H1 (cell line): ENCODE data around the gene CNBP. TPM values are rescaled to one million over a fixed set of nuclear protein-coding genes. Genes with fewer than 3 reads are reported as not detected.
"Not testable (repeated sequence)": the region's sequence is repeated elsewhere in the genome, so short reads cannot be mapped to it uniquely, and the experiment has no call there.

Experiments used
- CTCF ChIA-PET: fragments of 300-600 bp; sonication (Branson Sonifier 250); formaldehyde crosslinking; loops from one replicate; lab custom pipeline; 2021; ENCODE audit not compliant: partially characterized antibody; lab: Charles Lee
- POLR2A ChIA-PET: fragments of 300-600 bp; sonication (Branson Sonifier 250); formaldehyde crosslinking; loops from one replicate; lab custom pipeline; 2021; ENCODE audit warnings: inconsistent platforms; ENCODE audit not compliant: partially characterized antibody; lab: Charles Lee
- DNase-seq, 2 experiments: peaks; one replicate each; pipeline versions ENCODE4 v3.0.0 to v3.0.0-alpha.2; 2010 to 2022; ENCODE audit warnings: low spot score in 2 of 2, low read depth in 1 of 2, mixed read lengths in 1 of 2
- FAIRE-seq: peaks from 2 replicates; lab custom pipeline; 2011; peaks lifted over from hg19 to GRCh38; lab: Jason Lieb, UNC
- H2AFZ ChIP-seq: 2 replicates; pipeline ENCODE4 v1.8.1; 2012; ENCODE audit warnings: low read length, inconsistent platforms
- H2AK5ac ChIP-seq: 2 replicates; pipeline ENCODE4 v1.6.1; 2013; ENCODE audit warnings: low read depth, low read length
- H2BK120ac ChIP-seq: replicated peaks from 2 replicates; pipeline ENCODE3; 2013; ENCODE audit warnings: low read depth, low read length, inconsistent platforms
- H2BK12ac ChIP-seq: 2 replicates; pipeline ENCODE4 v1.6.1; 2013; ENCODE audit warnings: low read depth, low read length
- H2BK15ac ChIP-seq: 2 replicates; pipeline ENCODE4 v1.6.1; 2013; ENCODE audit warnings: low read length
- H2BK20ac ChIP-seq: 2 replicates; pipeline ENCODE4 v1.6.1; 2013; ENCODE audit warnings: low read length
- H2BK5ac ChIP-seq: 2 replicates; pipeline ENCODE4 v1.6.1; 2013; ENCODE audit warnings: low read depth, low read length
- H3K14ac ChIP-seq: 2 replicates; pipeline ENCODE4 v1.6.1; 2013; ENCODE audit warnings: inconsistent platforms; ENCODE audit not compliant: insufficient read length
- H3K18ac ChIP-seq: 2 replicates; pipeline ENCODE4 v1.6.1; 2013; ENCODE audit warnings: low read length; ENCODE audit errors: extremely low read depth
- H3K23ac ChIP-seq: 2 replicates; pipeline ENCODE4 v1.6.1; 2013; ENCODE audit warnings: inconsistent platforms; ENCODE audit not compliant: insufficient read length
- H3K23me2 ChIP-seq: 2 replicates; pipeline ENCODE4 v1.6.1; 2013; ENCODE audit warnings: low read depth, low read length
- H3K27ac ChIP-seq: 2 replicates; pipeline ENCODE4 v1.6.1; 2011; ENCODE audit warnings: low read depth, low read length, inconsistent platforms
- H3K27me3 ChIP-seq, 4 experiments: replicated peaks in 1 of 4; 1 replicate in 1 of 4; 2 replicates in 3 of 4; pipeline versions ENCODE4 v1.6.1 to v1.8.1; 2011 to 2013; ENCODE audit warnings: low read length in 3 of 4, mild to moderate bottlenecking in 3 of 4, inconsistent platforms in 2 of 4, mixed read lengths in 2 of 4, moderate library complexity in 1 of 4; ENCODE audit not compliant: control insufficient read depth in 3 of 4, insufficient read depth in 3 of 4; ENCODE audit errors: extremely low read depth in 1 of 4
- H3K36me3 ChIP-seq, 4 experiments: 2 replicates each; pipeline versions ENCODE4 v1.6.1 to v1.8.1; 2011 to 2013; ENCODE audit warnings: mild to moderate bottlenecking in 4 of 4, low read length in 3 of 4, moderate library complexity in 2 of 4, control low read depth in 1 of 4, inconsistent platforms in 1 of 4; ENCODE audit not compliant: insufficient read depth in 4 of 4, control insufficient read depth in 2 of 4
- H3K4ac ChIP-seq: replicated peaks from 2 replicates; pipeline ENCODE3; 2013; ENCODE audit warnings: low read length, low read depth, mixed read lengths, inconsistent platforms; ENCODE audit not compliant: insufficient read length
- H3K4me1 ChIP-seq, 4 experiments: replicated peaks in 1 of 4; 1 replicate in 1 of 4; 2 replicates in 3 of 4; pipeline versions ENCODE4 v1.6.1 to v1.8.1; 2011 to 2013; ENCODE audit warnings: low read length in 3 of 4, inconsistent platforms in 2 of 4, mixed read lengths in 1 of 4; ENCODE audit not compliant: insufficient read depth in 4 of 4, control insufficient read depth in 3 of 4
- H3K4me2 ChIP-seq, 2 experiments: 2 replicates each; pipeline versions ENCODE4 v1.6.1 to v1.8.1; 2011 to 2013; ENCODE audit warnings: low read depth in 2 of 2, low read length in 2 of 2, control low read depth in 1 of 2, inconsistent platforms in 1 of 2, mild to moderate bottlenecking in 1 of 2; ENCODE audit not compliant: insufficient read depth in 1 of 2
- H3K4me3 ChIP-seq, 4 experiments: fragments of 200-600, 300-600 bp in 1 of 4; sonication (generic), shearing (Covaris generic), sonication (Bioruptor Twin) in 1 of 4; 2 replicates each; pipeline versions ENCODE4 v1.5.1 to v1.8.1; 2011 to 2016; ENCODE audit warnings: low read length in 4 of 4, low read depth in 3 of 4, control low read depth in 2 of 4, inconsistent platforms in 2 of 4, mild to moderate bottlenecking in 2 of 4, mixed read lengths in 1 of 4, moderate library complexity in 1 of 4; ENCODE audit not compliant: insufficient read depth in 2 of 4; ENCODE audit errors: extremely low read depth in 1 of 4
- H3K56ac ChIP-seq: replicated peaks from 2 replicates; pipeline ENCODE3; 2013; ENCODE audit warnings: low read depth, mild to moderate bottlenecking, mixed read lengths, low read length, inconsistent platforms; ENCODE audit not compliant: insufficient read length
- H3K79me1 ChIP-seq: 2 replicates; pipeline ENCODE4 v1.6.1; 2013; ENCODE audit warnings: low read depth, low read length, control low read depth
- H3K79me2 ChIP-seq, 2 experiments: 2 replicates each; pipeline versions ENCODE4 v1.6.1 to v1.8.1; 2012 to 2013; ENCODE audit warnings: low read length in 2 of 2, mild to moderate bottlenecking in 2 of 2, inconsistent platforms in 1 of 2; ENCODE audit not compliant: insufficient read depth in 2 of 2, control insufficient read depth in 1 of 2
- H3K9ac ChIP-seq, 4 experiments: replicated peaks in 1 of 4; 1 replicate in 1 of 4; 2 replicates in 3 of 4; pipeline versions ENCODE4 v1.6.1 to v1.8.1; 2011 to 2013; ENCODE audit warnings: low read depth in 3 of 4, low read length in 3 of 4, control low read depth in 2 of 4, mild to moderate bottlenecking in 2 of 4, moderate library complexity in 2 of 4, inconsistent platforms in 1 of 4; ENCODE audit errors: extremely low read depth in 1 of 4
- H3K9me3 ChIP-seq, 2 experiments: 2 replicates each; pipeline versions ENCODE4 v1.6.1 to v1.8.1; 2012 to 2013; ENCODE audit warnings: mild to moderate bottlenecking in 2 of 2, moderate library complexity in 2 of 2, control low read depth in 1 of 2, inconsistent platforms in 1 of 2, low read depth in 1 of 2, low read length in 1 of 2, mixed read lengths in 1 of 2; ENCODE audit not compliant: insufficient read depth in 2 of 2
- H4K20me1 ChIP-seq, 2 experiments: replicated peaks in 1 of 2; 2 replicates each; pipeline versions ENCODE3 to v1.8.1; 2011 to 2013; ENCODE audit warnings: inconsistent platforms in 2 of 2, low read length in 2 of 2, mild to moderate bottlenecking in 1 of 2; ENCODE audit not compliant: insufficient read depth in 2 of 2, control insufficient read depth in 1 of 2
- H4K5ac ChIP-seq: 2 replicates; pipeline ENCODE4 v1.6.1; 2013; ENCODE audit warnings: low read length, low read depth, mixed read lengths, inconsistent platforms; ENCODE audit not compliant: insufficient read length
- H4K8ac ChIP-seq: 2 replicates; pipeline ENCODE4 v1.8.0; 2013; ENCODE audit warnings: mild to moderate bottlenecking, moderate library complexity, low read length, inconsistent platforms; ENCODE audit not compliant: insufficient read depth; ENCODE audit errors: extremely low read depth
- H4K91ac ChIP-seq: replicated peaks from 2 replicates; pipeline ENCODE3; 2013; ENCODE audit warnings: low read length, mixed read lengths, inconsistent platforms; ENCODE audit not compliant: insufficient read length
- WGBS, 2 experiments: shearing (Covaris generic) in 1 of 2; methylation state at CpG; one replicate each; pipeline versions ENCODE4 v1.1.6 to v1.1.7; 2013 to 2015; ENCODE audit warnings: low lambda C conversion rate in 2 of 2, mixed read lengths in 2 of 2, inconsistent platforms in 1 of 2, low coverage in 1 of 2, missing lambda C conversion rate in 1 of 2; ENCODE audit not compliant: insufficient replicate concordance in 2 of 2, insufficient coverage in 1 of 2, insufficient read length in 1 of 2; ENCODE audit errors: extremely low coverage in 1 of 2, missing lambda C conversion rate in 1 of 2; 5-methylcytosine and 5-hydroxymethylcytosine counted together
- polyA plus RNA-seq, 7 experiments: library from polyadenylated mRNA; depleted of rRNA in 3 of 7; stranded (reverse) in 5 of 7; unstranded in 2 of 7; fragments of >200 nt in 5 of 7; fragments of 200-250 nt in 2 of 7; gene quantifications; 1 replicate in 5 of 7; 2 replicates in 1 of 7; 4 replicates in 1 of 7; pipeline versions ENCODE4 v1.2.1 to v1.2.3, GENCODE V29; 2011 to 2013; ENCODE audit warnings: missing spikeins in 2 of 7, mixed read lengths in 2 of 7
- total RNA-seq: library from RNA; stranded (reverse); fragmentation: NEBNext Ultra II Directional; extraction: Animal tissue kit (Norgen Biotek cat#: 25700); gene quantifications from 2 replicates; pipeline ENCODE4 v1.2.1, GENCODE V29; 2021

Gene CNBP
- total and polyA plus RNA-seq, 2 of the 8 experiments (the other 6 are each of a cell fraction or from before 2014, with no cell fraction given) = 315 to 371 TPM

DNA sequence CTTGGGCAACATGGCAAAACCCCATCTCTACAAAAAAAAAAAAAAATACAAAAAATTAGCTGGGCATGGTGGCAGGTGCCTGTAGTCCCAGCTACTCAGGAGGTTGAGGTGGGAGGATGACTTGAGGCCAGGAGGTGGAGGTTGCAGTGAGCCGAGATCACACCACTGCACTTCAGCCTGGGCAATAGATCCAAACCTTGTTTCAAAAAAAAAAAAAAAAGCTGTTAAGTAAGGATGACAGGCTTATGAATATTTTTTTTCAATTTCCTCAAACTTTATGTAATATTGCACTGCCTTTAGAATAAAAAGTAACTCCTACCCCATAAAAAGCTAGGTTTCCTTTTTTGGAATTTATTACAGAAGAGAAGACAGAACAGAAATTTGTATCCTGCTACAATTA is 40.7 kb upstream of the CNBP start:
- not testable (repeated sequence) for H2AK5ac ChIP-seq, H3K4me2 ChIP-seq, H3K14ac ChIP-seq, H3K18ac ChIP-seq, H4K20me1 ChIP-seq, H3K23ac ChIP-seq, H3K9ac ChIP-seq, H3K9me3 ChIP-seq, H2BK5ac ChIP-seq, H3K27ac ChIP-seq, H2BK120ac ChIP-seq, H4K5ac ChIP-seq, H3K79me2 ChIP-seq, H2BK12ac ChIP-seq, H2BK15ac ChIP-seq, H3K4ac ChIP-seq, H4K8ac ChIP-seq, H2BK20ac ChIP-seq, H3K27me3 ChIP-seq, H4K91ac ChIP-seq, FAIRE-seq, H3K23me2 ChIP-seq, H2AFZ ChIP-seq, H3K79me1 ChIP-seq, H3K36me3 ChIP-seq, H3K56ac ChIP-seq, DNase-seq, H3K4me3 ChIP-seq
- ChIA-PET POLR2A (interaction anchor here (0.9 to 2.6 kb wide), 4 partner anchors 29 to 63 kb away, joined by 3 to 11 read pairs (median 4); partner anchors contain the start of gene CNBP), CTCF (interaction anchor here (0.7 to 2.8 kb wide), 6 partner anchors 11 to 348 kb away, joined by 3 to 17 read pairs (median 3); partner anchors contain the start of gene COPG1)
- H3K4me1 ChIP-seq = peaks cover 3 to 12% (median 7%) of the 10 kb centered on the region in 4 experiments
- WGBS, 2 experiments = 93% methylated on average over 1 of the region's 1 CpG; no CpG with 5 or more reads in 1 of the 2 experiments
